Heart left ventricle (tissue), 13 donors: ENCODE results near the gene ATF6.

Experiments
- CTCF ChIP-seq, 12 donors: fragments of 200-600 bp; sonication (generic) in 4 of 12; IDR thresholded peaks; one replicate each; pipeline versions ENCODE4 v1.5.0 to v1.8.0; 2018 to 2022; ENCODE audit warnings: antibody characterized with exemption in 12 of 12, mild to moderate bottlenecking in 5 of 12
- POLR2A ChIP-seq, 2 donors: fragments of 450-650 bp; IDR thresholded peaks; one replicate each; pipeline ENCODE4 v1.6.1; 2017; ENCODE audit warnings: antibody characterized with exemption in 2 of 2, mild to moderate bottlenecking in 2 of 2, moderate library complexity in 2 of 2
- donor health status: ischemic (EF 13 %, LVEDD 7.1; RV severe dilation, severe dysfunction).
- donor health status: DM: no; HTN: yes; CAD: no.
- donor health status: DM: no; HTN: no; CAD: no.
- donor health status: ischemic (EF 25% LVEDD 6.9; RV normal size, moderate dysfunction).
- donor health status: ischemic (EF 25% LVEDD 5.7; RV mildly dilated, moderate dysfunction).
- donor health status: ischemic (EF 35%, LVEDD 5.7; RV mildly dilated, moderate dysfunction).
- donor health status: nonischemic (EF 11% LVEDD 7.7; RV severe dilation, severe dysfunction).
- donor health status: DM: yes; HTN: yes; CAD: no.
- donor health status: PGD.
- donor health status: ischemic (EF 29% LVEDD 5.4; RV normal size, mild dysfunction).
- donor health status: nonischemic (EF 23%, LVEDD 6.1; RV moderate dilation, normal function).

GRCh38 chr1:162010175-162010506 lies 244.0 kb downstream of the ATF6 start:
- TF ChIP-seq CTCF (IDR thresholded peaks at IDR 0.05) (no peak), POLR2A (IDR thresholded peaks at IDR 0.05) (no peak)
